Spinal cord (tissue), 10 donors: ENCODE measurements around the gene KLRK1. TPM values are rescaled to one million over a fixed set of nuclear protein-coding genes. Genes with fewer than 3 reads are reported as not detected.

Source experiments
- DNase-seq, 6 donors: peaks; one replicate each; pipeline versions ENCODE4 v3.0.0 to v3.0.0-alpha.2; 2013 to 2015; ENCODE audit warnings: low spot score in 6 of 6, low read depth in 4 of 6
- H3K27ac ChIP-seq: one replicate; pipeline ENCODE4 v1.5.1; 2013; ENCODE audit warnings: low read depth, low read length, control low read depth
- H3K27me3 ChIP-seq: one replicate; pipeline ENCODE4 v1.6.1; 2013; ENCODE audit warnings: low read length; ENCODE audit not compliant: control insufficient read depth, insufficient read depth
- H3K36me3 ChIP-seq: one replicate; pipeline ENCODE4 v1.6.1; 2013; ENCODE audit warnings: low read length; ENCODE audit not compliant: control insufficient read depth, insufficient read depth
- H3K4me1 ChIP-seq: one replicate; pipeline ENCODE4 v1.6.1; 2013; ENCODE audit warnings: low read length; ENCODE audit not compliant: control insufficient read depth, insufficient read depth
- H3K4me3 ChIP-seq: one replicate; pipeline ENCODE4 v1.5.1; 2013; ENCODE audit warnings: low read depth, low read length, control low read depth
- H3K9me3 ChIP-seq: one replicate; pipeline ENCODE4 v1.6.1; 2013; ENCODE audit warnings: low read length; ENCODE audit not compliant: control insufficient read depth, insufficient read depth
- WGBS: methylation state at CpG from one replicate; pipeline ENCODE4 v1.1.5; 2013; ENCODE audit warnings: missing lambda C conversion rate; ENCODE audit not compliant: insufficient coverage; 5-methylcytosine and 5-hydroxymethylcytosine counted together
- polyA plus RNA-seq, 2 donors: library from polyadenylated mRNA; unstranded; fragments of 120-200 nt; gene quantifications; one replicate each; pipeline ENCODE4 v1.2.1, GENCODE V29; 2013; ENCODE audit not compliant: insufficient read length in 2 of 2
- total RNA-seq, 2 donors: library from RNA; depleted of rRNA in 1 of 2; stranded (reverse); fragments of 120-200 nt in 1 of 2; fragments of >200 nt in 1 of 2; gene quantifications; one replicate each; pipeline versions ENCODE4 v1.2.3 to v1.2.4, GENCODE V29; 2013 to 2014
- donor health status: healthy.

Gene KLRK1
- total and polyA plus RNA-seq, 4 donors: 2.1 to 10.1 (median 4.7) TPM

DNA sequence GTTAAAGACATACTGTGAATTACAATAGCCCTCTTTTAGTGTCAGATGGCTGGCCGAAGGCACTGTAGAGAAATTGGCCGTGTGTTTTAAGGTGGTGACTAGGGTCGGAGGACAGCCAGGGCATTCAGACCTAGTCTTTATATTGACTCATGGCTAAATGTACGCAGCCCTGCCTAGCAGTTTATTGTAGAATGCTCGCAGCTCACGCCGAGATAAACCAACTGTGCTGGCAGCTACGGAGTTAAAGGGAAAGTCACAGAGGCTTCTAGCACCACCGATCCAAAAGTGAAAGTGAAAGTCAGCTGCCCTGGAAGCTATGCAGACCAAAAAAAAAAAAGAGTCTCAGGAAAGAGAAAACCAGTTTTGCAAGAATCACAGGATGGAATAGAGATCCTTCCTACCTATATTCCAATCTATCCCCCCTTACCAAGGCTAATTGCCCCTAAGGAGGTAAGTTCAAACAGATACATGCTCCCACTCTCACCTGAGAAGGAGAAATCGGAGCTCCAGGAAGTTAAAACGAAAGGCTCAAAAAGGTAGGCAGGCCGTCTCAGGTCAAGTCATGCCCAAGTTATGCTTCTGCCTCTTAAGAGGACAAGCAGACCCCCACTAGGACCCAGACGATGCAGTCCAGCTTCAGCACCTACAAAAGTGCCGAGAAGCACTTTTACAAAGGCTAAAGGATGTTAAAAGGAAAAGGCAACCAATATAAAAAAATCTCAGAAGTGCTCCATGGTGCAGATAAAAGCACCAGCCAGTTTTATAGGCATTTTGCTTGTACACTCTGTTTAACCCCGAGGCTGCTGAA is 24.8 kb downstream of the KLRK1 start:
- H3K27ac ChIP-seq: peak overlapping the region; percentile 99
- peaks cover 26% of the 10 kb centered on the region for H3K4me1 ChIP-seq
- H3K27me3 ChIP-seq: no peaks in the 10 kb centered on the region
- 0% methylated on average over 11 of the region's 15 CpGs for WGBS
- DNase-seq: peak in 4 of 6 donors; percentile 70 to 91 (median 84)
- no peaks in the 10 kb centered on the region for H3K36me3 ChIP-seq
- no peaks in the 10 kb centered on the region for H3K9me3 ChIP-seq
- peak overlapping the region; percentile 46 for H3K4me3 ChIP-seq

DNA sequence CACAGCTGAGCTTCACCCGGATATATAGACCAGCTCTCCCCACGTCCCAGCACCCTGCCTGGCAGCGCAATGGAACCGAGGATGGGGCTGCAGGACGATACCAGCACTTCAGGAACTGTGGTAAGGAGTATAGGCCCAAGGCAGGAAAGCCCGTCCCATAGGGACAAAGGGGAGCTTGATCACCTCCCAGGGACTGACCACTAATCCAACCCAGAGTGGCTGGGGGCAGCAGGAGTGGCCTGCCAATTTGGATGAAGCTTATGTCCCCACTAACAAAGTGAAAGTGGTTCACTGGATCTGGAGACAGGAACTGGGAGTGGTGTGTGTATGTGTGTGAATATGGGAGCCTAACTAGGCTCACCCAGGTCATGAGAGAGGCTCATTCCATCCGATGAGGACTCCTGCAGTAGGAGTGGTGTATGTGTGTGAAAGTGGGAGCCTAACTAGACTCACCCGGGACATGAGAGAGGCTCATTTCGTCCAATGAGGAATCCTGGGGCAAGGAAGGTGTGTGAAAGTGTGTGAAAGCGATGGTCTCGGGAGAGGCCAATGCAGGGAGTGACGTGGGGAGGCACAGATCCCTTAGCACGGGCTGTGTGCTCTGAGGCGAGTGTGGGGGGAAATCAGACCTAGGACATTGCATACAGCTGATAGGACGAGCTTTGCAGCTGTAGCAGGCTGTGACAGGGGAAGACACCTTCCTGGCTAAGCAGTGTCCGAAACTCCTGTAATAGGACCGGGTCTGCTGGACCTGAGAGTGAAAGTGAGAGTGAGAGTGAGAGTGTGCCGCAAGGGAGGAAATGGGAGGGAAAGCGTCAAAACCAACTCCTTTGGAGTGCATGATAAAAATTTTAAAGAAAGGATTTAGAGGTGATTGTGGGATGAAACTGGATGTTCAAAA is 25.7 kb downstream of the KLRK1 start:
- DNase-seq: peak in 3 of 6 donors; percentile 66 to 79 (median 73)
- peak overlapping the region; percentile 99 for H3K27ac ChIP-seq
- H3K36me3 ChIP-seq: no peaks in the 10 kb centered on the region
- 13% methylated on average over 17 of the region's 19 CpGs for WGBS
- no peaks in the 10 kb centered on the region for H3K9me3 ChIP-seq
- no peaks in the 10 kb centered on the region for H3K27me3 ChIP-seq
- H3K4me1 ChIP-seq: peaks cover 24% of the 10 kb centered on the region
- peak overlapping the region; percentile 46 for H3K4me3 ChIP-seq

DNA sequence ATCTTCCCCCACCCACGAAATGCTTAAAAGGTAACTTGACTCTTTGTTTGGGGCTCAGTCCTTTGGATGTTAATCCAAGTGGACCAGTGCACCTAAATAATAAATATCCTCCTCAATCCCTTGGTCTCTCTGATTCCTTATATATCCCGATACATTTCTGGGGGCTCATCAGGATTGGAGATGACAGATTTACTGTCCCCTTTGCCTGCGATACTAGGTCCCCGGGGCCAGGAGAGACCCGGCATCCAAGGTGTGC is 26.3 kb downstream of the KLRK1 start:
- H3K4me1 ChIP-seq: peaks cover 22% of the 10 kb centered on the region
- H3K27me3 ChIP-seq: no peaks in the 10 kb centered on the region
- peak overlapping the region; percentile 46 for H3K4me3 ChIP-seq
- H3K9me3 ChIP-seq: no peaks in the 10 kb centered on the region
- DNase-seq: no peak
- no peaks in the 10 kb centered on the region for H3K36me3 ChIP-seq
- H3K27ac ChIP-seq: peak overlapping the region; percentile 99
- WGBS: 62% methylated on average over 4 of the region's 5 CpGs

DNA sequence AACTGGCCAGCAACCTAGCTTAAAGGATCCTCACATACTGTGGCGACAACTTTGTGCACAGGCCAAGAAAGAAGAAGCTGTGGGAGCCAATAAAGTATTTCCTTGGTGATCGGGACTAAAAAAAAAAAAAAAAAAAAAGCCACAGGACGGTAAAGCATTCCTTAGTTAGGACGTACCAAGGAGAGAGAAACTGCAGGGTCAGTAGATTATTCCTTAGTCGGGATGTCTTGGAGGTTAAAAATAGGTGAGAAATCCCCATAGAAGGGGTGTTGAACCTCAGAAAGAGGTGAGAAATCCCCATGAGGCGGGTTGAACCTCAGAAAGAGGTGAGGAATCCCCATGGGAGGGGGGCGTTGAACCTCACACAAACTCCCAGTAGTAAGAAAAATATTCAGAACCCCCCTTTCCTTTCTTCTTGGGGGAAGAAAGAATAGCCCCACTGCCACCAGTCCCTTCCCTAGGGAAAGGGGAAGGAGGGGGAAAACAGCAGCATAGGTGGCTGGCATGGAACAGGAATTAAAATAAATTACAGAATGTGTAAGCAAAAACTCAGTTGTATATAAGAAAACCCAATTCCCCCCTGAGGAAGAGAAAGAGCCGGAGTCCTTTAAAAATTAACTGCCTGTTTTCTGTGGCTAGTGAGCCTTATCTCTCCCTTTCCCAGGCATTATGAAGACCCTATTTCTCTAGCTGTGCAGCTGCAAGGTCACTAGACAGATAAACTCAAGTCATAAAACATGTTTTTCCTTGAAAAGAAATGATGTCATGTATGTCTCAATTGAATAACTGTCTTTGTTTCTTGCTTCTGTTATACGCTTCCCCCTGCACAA is 26.8 kb downstream of the KLRK1 start:
- H3K27ac ChIP-seq: peak overlapping the region; percentile 99
- H3K4me3 ChIP-seq: peak overlapping the region; percentile 46
- peak in 2 of 6 donors; percentile 16 to 46 for DNase-seq
- 41% methylated on average over 3 of the region's 9 CpGs for WGBS
- H3K9me3 ChIP-seq: no peaks in the 10 kb centered on the region
- peaks cover 17% of the 10 kb centered on the region for H3K4me1 ChIP-seq
- H3K36me3 ChIP-seq: no peaks in the 10 kb centered on the region
- H3K27me3 ChIP-seq: no peaks in the 10 kb centered on the region

DNA sequence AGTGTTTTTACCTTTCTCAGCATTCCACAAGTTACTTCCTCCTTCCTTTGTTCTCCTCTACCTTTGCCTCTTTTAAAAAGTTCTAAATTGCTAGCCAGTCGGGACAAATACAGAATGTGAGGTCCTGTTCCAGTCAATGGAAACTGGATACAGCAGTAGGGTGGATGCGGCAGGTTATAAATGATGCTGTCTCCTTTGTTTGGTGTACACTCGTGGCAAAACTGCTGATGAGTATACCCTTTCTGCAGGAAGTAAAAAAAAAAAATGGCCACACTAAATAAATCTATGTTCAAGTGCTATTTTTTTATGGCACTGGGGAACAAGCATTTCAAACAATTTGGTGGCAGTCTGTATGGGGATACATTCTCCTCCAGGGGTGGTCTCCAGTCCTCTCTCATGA is 27.5 kb downstream of the KLRK1 start:
- H3K9me3 ChIP-seq: no peaks in the 10 kb centered on the region
- H3K36me3 ChIP-seq: no peaks in the 10 kb centered on the region
- peaks cover 14% of the 10 kb centered on the region for H3K4me1 ChIP-seq
- peak overlapping the region; percentile 99 for H3K27ac ChIP-seq
- DNase-seq: no peak
- no CpG with 5 or more reads among the region's 3 CpGs for WGBS
- peak overlapping the region; percentile 7 for H3K4me3 ChIP-seq
- H3K27me3 ChIP-seq: no peaks in the 10 kb centered on the region

DNA sequence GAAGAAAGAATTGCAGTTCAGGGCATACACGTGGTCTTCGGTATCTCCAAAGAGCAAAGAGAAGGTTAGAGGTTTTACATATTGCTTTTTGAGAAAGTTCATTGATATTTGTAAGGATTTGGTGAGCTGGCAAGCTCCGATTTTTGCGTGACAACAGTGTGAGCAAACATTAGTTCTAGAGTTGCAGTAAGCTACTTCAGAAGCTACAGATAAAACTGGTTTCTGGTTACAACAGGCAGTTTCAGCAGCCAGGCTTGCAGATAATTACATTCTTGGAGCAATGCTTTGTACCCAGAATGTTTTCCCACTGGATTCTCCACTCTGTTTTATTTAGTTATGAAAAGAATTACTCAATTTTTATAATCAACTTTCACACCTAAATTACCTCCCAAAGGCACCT is 28.2 kb downstream of the KLRK1 start:
- WGBS: 70% methylated on average over 4 of the region's 4 CpGs
- H3K27ac ChIP-seq: peak overlapping the region; percentile 99

DNA sequence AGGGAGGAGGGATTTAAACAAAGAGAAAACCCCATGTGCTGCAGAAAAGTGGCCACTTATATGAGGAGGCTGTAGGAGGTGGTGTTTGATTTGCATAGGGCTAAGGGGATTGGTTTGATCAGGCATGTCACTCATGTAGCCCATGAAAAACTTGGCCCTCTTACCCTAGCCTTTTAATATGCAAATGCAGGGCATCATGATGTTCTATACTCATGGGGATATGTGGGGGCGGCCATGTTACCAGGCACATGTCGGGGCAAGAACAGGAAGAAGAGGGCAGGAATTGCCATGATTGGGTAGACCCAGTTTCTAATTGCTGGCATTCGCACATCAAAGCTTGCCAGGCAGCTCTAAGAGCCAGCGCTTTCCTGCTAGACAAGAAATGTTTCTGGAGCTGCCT is 28.8 kb downstream of the KLRK1 start:
- WGBS: 81% methylated on average over 3 of the region's 4 CpGs
- Histone ChIP-seq H3K27ac (peak overlapping the region; percentile 42), H3K36me3 (no peaks in the 10 kb centered on the region), H3K4me3 (no peak overlapping the region), H3K9me3 (no peaks in the 10 kb centered on the region), H3K27me3 (no peaks in the 10 kb centered on the region), H3K4me1 (peaks cover 11% of the 10 kb centered on the region)
- DNase-seq: peak in 2 of 6 donors; percentile 20 to 31

More for the DNA sequence above, 28.2 kb downstream of the KLRK1 start:
- no peaks in the 10 kb centered on the region for H3K36me3 ChIP-seq
- no peak for DNase-seq
- no peaks in the 10 kb centered on the region for H3K9me3 ChIP-seq
- no peaks in the 10 kb centered on the region for H3K27me3 ChIP-seq
- no peak overlapping the region for H3K4me3 ChIP-seq
- peaks cover 14% of the 10 kb centered on the region for H3K4me1 ChIP-seq

DNA sequence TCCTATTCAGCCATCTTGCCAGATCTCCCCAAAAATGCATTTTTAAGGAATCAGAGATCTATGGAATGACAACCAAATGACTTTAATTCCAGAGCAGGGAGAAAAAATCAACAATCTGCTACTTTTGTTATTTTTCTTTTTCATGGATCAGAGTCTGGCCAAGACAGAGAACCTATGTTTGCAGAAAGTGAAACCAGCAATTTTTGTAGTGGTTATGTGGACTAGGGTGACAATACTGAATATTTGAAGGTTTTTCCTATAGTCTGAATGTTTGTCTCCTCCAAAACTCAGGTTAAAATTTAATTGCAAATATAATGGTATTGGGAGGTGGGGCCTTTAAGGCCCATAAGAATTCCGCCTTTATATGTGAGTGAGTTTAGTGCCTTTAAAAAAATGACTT is 30.9 kb downstream of the KLRK1 start:
- H3K27ac ChIP-seq: no peak overlapping the region
- DNase-seq: no peak
- H3K4me1 ChIP-seq: peaks cover 4% of the 10 kb centered on the region
- no peaks in the 10 kb centered on the region for H3K27me3 ChIP-seq
- no peaks in the 10 kb centered on the region for H3K9me3 ChIP-seq
- H3K36me3 ChIP-seq: no peaks in the 10 kb centered on the region
- no peak overlapping the region for H3K4me3 ChIP-seq
- WGBS: no CpG with 5 or more reads among the region's 1 CpG

DNA sequence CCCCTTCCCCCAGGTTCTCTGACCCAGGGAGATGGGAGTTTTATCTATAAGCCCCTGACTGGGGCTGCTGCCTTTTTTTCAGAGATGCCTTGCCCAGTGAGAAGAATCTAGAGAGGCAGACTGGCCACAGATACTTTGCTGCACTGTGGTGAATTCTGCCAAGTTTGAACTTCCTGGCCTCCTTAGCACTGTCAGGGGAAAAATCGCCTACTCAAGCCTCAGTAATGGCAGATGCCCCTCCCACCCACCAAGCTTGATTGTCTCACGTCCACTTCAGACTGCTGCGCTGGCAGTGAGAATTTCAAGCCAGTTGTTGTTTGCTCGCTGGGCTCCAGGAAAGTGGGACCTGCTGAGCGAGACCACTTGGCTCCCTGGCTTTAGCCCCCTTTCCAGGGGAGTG is 31.7 kb downstream of the KLRK1 start:
- DNase-seq: no peak
- Histone ChIP-seq H3K27ac (no peak overlapping the region), H3K36me3 (no peaks in the 10 kb centered on the region), H3K4me3 (no peak overlapping the region), H3K27me3 (no peaks in the 10 kb centered on the region), H3K9me3 (no peaks in the 10 kb centered on the region), H3K4me1 (no peaks in the 10 kb centered on the region)
- WGBS: 43% methylated on average over 5 of the region's 5 CpGs
